ENCODE data around the gene CPED1. TPM values are rescaled to one million over a fixed set of nuclear protein-coding genes. Genes with fewer than 3 reads are reported as not detected.

Gene CPED1
- total RNA-seq, 2 experiments from 2014 or later: not detected

DNA sequence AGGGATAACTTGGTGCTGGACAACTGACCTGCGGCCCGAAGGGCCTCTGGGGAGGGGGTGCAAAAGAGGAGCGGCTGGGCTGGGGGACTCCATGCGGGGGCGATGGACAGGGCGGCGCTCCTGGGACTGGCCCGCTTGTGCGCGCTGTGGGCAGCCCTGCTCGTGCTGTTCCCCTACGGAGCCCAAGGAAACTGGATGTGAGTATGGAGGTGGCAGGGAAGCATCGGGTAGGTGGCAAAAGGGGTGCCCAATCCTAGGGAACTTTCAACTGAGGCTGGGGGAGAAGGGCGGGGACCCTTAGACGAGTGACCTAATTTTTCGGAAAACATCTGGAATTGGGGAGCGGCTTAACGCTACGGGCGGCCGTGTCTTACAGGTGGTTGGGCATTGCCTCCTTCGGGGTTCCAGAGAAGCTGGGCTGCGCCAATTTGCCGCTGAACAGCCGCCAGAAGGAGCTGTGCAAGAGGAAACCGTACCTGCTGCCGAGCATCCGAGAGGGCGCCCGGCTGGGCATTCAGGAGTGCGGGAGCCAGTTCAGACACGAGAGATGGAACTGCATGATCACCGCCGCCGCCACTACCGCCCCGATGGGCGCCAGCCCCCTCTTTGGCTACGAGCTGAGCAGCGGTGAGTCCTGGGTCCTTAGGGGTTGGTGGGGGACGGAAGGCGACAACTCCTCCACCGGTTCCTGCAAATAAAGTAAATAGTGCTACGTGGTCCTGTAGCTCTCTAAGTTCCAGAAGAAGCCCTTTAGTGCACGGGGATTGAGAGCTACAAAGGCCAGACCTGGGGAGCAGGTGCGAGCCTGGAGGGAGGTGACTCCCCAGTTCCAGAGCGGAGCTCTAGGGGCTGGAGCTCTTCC, 340.9 kb downstream of the CPED1 start:
- Mint-ChIP-seq H3K4me3 (peak overlapping the region; percentile 21), H3K27ac (no peak overlapping the region), H3K36me3 (ENCODE audit: low read depth) (no peaks in the 10 kb centered on the region), H3K27me3 (ENCODE audit: low read depth) (peaks cover 56% of the 10 kb centered on the region), H3K9me3 (no peaks in the 10 kb centered on the region), H3K4me1 (ENCODE audit: low read depth) (peaks cover 19% of the 10 kb centered on the region)
- intact Hi-C loops (cut with micrococcal nuclease): loop anchor here (1.0 kb wide), 1 partner anchor 218 kb away; no protein-coding TSS in a partner anchor
- DNase-seq: peak; percentile 38
- CTCF ChIA-PET: interaction anchor here (0.9 to 1.0 kb wide), 2 partner anchors 16 to 218 kb away, joined by 4 read pairs; no protein-coding TSS in a partner anchor

DNA sequence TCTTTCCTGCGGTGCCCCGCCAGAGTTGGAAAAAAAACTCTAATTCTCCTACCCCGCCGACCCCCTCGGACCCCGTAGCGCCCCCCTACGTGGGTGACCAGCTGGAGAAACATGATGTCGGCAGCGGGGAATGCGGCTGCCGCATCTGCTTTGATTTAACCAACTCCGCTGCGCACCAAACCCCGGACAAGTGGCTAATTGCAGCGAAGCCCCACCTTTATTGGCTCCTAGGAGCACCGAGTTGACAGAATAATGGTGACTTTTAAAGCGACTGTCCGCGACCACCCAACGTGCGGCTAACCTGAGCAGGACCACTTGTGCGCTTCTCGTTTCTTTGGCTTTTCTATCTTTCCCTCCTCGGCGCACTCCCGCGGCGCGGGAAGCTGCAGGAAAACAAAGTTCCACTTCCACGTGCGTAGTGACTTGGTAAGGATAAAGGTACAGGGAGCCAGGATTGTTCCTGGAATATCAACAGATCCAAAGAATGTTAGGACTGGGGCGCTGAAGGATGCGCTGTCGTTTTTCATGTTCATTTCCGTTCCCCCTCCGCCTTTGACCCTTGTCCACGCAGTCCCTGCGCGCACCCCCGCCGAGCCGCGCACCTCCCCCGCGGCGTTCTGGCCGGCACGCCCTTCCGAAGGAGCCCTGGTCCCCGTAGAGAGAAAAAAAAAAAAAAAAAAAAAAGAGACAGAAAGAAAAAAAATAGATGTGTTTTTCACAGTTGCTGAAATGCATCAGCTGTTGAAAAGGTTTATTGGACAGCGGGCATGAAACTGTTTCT, 341.7 kb downstream of the CPED1 start:
- DNase-seq: no peak
- Mint-ChIP-seq H3K9me3 (no peaks in the 10 kb centered on the region), H3K4me1 (ENCODE audit: low read depth) (peaks cover 19% of the 10 kb centered on the region), H3K27me3 (ENCODE audit: low read depth) (peaks cover 52% of the 10 kb centered on the region), H3K27ac (no peak overlapping the region), H3K36me3 (ENCODE audit: low read depth) (no peaks in the 10 kb centered on the region), H3K4me3 (peak overlapping the region; percentile 29)
- intact Hi-C loops (cut with micrococcal nuclease): no loop called here
- CTCF ChIA-PET: interaction anchor here (0.6 to 1.0 kb wide), 4 partner anchors 15 to 629 kb away, joined by 3 to 4 read pairs (median 4); no protein-coding TSS in a partner anchor

DNA sequence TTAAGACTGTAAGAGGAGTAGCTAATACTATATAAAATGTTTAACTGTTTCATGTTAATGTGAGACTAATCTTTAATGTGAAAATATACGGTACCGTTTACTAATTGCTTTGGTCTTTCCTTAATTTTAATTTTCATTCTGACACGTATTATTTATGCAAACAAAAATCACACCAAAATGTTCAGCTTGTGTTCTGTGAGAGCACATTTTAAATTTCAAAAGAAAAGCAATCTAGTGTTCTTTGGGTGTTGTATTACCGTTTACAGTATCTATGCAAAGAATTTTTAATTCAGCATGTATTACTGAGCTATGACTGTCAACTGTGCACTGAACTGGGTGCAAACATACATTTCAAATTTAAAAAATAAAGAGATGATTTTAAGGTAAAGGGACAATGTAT, 342.5 kb downstream of the CPED1 start:
- Mint-ChIP-seq H3K27me3 (ENCODE audit: low read depth) (peaks cover 50% of the 10 kb centered on the region), H3K4me3 (no peak overlapping the region), H3K27ac (no peak overlapping the region), H3K4me1 (ENCODE audit: low read depth) (peaks cover 19% of the 10 kb centered on the region), H3K36me3 (ENCODE audit: low read depth) (no peaks in the 10 kb centered on the region), H3K9me3 (no peaks in the 10 kb centered on the region)
- CTCF ChIA-PET: interaction anchor here (0.6 to 0.7 kb wide), 2 partner anchors 273 to 628 kb away, joined by 3 to 4 read pairs; no protein-coding TSS in a partner anchor
- DNase-seq: no peak
- intact Hi-C loops (cut with micrococcal nuclease): no loop called here

DNA sequence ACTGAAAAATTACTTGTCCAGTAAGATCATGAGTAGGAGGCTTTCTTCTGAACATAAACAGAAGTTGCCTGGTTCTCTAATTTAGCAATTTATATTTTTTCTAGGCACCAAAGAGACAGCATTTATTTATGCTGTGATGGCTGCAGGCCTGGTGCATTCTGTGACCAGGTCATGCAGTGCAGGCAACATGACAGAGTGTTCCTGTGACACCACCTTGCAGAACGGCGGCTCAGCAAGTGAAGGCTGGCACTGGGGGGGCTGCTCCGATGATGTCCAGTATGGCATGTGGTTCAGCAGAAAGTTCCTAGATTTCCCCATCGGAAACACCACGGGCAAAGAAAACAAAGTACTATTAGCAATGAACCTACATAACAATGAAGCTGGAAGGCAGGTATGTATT, 343.1 kb downstream of the CPED1 start:
- no peaks in the 10 kb centered on the region for H3K9me3 Mint-ChIP-seq
- intact Hi-C loops (cut with micrococcal nuclease): no loop called here
- DNase-seq: no peak
- peaks cover 46% of the 10 kb centered on the region for H3K27me3 Mint-ChIP-seq (ENCODE audit: low read depth)
- H3K4me1 Mint-ChIP-seq (ENCODE audit: low read depth): peaks cover 19% of the 10 kb centered on the region
- no peaks in the 10 kb centered on the region for H3K36me3 Mint-ChIP-seq (ENCODE audit: low read depth)
- H3K4me3 Mint-ChIP-seq: no peak overlapping the region
- no peak overlapping the region for H3K27ac Mint-ChIP-seq
- CTCF ChIA-PET: no interaction called here

DNA sequence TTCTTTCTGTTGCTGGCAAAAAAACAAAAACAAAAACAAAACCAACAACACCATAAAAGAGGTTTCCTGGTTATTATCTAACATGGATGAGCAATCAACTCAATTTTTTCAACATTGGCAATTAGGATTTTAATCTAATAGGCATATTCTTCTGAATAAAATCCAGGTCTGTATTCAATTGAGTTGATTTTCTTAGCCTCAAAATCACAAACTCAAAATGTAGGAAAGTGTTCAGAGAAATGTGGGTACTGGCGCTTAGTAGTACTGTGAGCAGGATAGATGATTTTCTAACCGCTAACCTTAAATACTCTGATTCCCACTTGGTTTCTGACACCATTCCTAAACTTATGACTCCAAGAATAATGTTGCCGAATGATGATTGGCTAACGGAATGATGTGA, 345.9 kb downstream of the CPED1 start:
- Mint-ChIP-seq H3K4me3 (no peak overlapping the region), H3K27me3 (ENCODE audit: low read depth) (peaks cover 25% of the 10 kb centered on the region), H3K36me3 (ENCODE audit: low read depth) (peaks cover 3% of the 10 kb centered on the region), H3K9me3 (no peaks in the 10 kb centered on the region), H3K4me1 (ENCODE audit: low read depth) (peaks cover 10% of the 10 kb centered on the region), H3K27ac (no peak overlapping the region)
- intact Hi-C loops (cut with micrococcal nuclease): no loop called here
- CTCF ChIA-PET: no interaction called here
- DNase-seq: no peak

DNA sequence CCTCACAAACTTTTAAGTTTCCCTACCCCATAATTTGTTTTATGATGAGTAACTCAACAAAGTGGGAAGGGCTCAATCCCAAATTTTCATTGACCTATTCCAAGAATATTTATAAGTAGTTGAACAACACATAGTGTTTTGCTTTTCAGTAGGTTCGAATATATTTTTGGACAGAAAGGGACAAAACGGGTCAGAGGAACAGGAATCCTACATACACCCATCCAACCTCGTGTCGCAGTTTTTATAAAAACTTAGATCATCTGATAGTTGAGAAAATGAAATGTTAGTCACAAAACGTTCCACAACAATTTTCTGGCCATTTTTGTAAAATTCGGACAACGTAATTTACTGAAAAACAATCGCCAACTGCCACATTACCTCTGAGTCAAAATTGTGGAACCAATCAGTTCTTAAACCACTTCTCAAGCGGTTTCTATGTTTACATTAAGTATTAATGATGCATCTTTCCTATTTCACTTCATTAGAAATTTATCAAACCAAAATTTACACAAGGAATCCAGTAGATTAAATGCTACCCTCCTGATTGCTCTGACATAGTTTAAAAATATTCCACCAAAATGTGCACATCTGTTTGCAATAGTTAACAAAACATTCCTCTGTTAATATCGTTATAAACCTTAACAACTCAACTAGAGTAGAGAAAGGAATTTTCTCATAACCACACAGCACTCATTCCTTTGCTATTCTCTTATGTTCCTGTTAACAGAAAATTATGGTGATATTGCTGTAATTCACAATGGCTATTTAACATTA, 346.6 kb downstream of the CPED1 start:
- H3K36me3 Mint-ChIP-seq (ENCODE audit: low read depth): peaks cover 3% of the 10 kb centered on the region
- CTCF ChIA-PET: no interaction called here
- peaks cover 18% of the 10 kb centered on the region for H3K27me3 Mint-ChIP-seq (ENCODE audit: low read depth)
- no peaks in the 10 kb centered on the region for H3K9me3 Mint-ChIP-seq
- no peak overlapping the region for H3K27ac Mint-ChIP-seq
- DNase-seq: no peak
- H3K4me3 Mint-ChIP-seq: no peak overlapping the region
- peaks cover 4% of the 10 kb centered on the region for H3K4me1 Mint-ChIP-seq (ENCODE audit: low read depth)
- intact Hi-C loops (cut with micrococcal nuclease): no loop called here

DNA sequence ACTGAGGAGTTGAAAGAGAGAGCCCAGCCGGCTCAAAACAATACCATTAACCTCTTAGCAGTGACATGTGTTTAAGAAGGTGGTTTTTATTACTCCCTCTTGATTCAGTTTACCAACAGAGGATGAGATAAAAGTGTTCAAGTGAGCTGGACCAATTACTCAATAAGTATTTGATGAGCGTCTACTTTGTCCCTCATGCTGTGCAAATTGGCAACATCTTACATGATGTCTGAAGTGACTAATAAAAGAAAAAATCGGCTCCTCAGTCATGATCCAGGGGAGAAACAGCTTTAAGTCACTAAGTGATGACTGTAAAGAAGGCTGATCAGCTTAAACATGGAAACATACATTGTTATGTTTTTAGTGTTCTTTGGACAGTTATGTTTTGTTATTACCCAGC, 348.1 kb downstream of the CPED1 start:
- Mint-ChIP-seq H3K4me3 (no peak overlapping the region), H3K9me3 (no peaks in the 10 kb centered on the region), H3K27me3 (ENCODE audit: low read depth) (peaks cover 6% of the 10 kb centered on the region), H3K36me3 (ENCODE audit: low read depth) (peaks cover 3% of the 10 kb centered on the region), H3K27ac (no peak overlapping the region), H3K4me1 (ENCODE audit: low read depth) (no peaks in the 10 kb centered on the region)
- intact Hi-C loops (cut with micrococcal nuclease): loop anchor here (2.0 kb wide), 1 partner anchor 210 kb away; no protein-coding TSS in a partner anchor
- CTCF ChIA-PET: no interaction called here
- no peak for DNase-seq

DNA sequence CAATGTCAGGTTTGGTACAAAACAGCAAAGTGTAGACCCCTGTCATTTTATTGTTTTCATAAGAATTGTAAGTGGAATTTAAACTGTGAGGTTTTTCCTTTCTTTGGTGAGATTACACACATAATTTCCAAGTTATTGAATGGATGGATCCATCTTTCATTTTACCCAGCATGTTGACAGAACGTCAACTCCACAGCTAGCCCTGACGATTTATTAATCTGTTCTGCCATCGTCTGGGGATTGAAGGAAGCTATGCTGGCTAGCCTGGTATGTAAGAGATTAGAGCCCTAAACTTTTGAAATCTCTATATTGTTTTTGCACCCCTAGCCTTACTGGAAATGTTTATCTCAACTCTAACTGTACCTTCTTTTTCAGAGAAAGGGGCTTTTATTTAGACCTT, 348.9 kb downstream of the CPED1 start:
- Mint-ChIP-seq H3K27me3 (ENCODE audit: low read depth) (peaks cover 4% of the 10 kb centered on the region), H3K36me3 (ENCODE audit: low read depth) (peaks cover 7% of the 10 kb centered on the region), H3K4me3 (no peak overlapping the region), H3K27ac (no peak overlapping the region), H3K4me1 (ENCODE audit: low read depth) (no peaks in the 10 kb centered on the region), H3K9me3 (no peaks in the 10 kb centered on the region)
- intact Hi-C loops (cut with micrococcal nuclease): loop anchor here (1.0 to 2.0 kb wide), 2 partner anchors 211 to 349 kb away; partner anchors contain the start of gene CPED1
- CTCF ChIA-PET: interaction anchor here (1.2 kb wide), 1 partner anchor 210 kb away, joined by 3 read pairs; no protein-coding TSS in a partner anchor
- DNase-seq: peak; percentile 9

DNA sequence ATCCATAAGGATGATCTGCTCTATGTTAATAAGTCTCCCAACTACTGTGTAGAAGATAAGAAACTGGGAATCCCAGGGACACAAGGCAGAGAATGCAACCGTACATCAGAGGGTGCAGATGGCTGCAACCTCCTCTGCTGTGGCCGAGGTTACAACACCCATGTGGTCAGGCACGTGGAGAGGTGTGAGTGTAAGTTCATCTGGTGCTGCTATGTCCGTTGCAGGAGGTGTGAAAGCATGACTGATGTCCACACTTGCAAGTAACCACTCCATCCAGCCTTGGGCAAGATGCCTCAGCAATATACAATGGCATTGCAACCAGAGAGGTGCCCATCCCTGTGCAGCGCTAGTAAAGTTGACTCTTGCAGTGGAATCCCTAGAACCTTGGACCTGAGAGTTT, 350.6 kb downstream of the CPED1 start:
- Mint-ChIP-seq H3K27ac (no peak overlapping the region), H3K27me3 (ENCODE audit: low read depth) (peaks cover 4% of the 10 kb centered on the region), H3K9me3 (no peaks in the 10 kb centered on the region), H3K36me3 (ENCODE audit: low read depth) (peaks cover 10% of the 10 kb centered on the region), H3K4me1 (ENCODE audit: low read depth) (no peaks in the 10 kb centered on the region), H3K4me3 (no peak overlapping the region)
- intact Hi-C loops (cut with micrococcal nuclease): no loop called here
- CTCF ChIA-PET: no interaction called here
- no peak for DNase-seq

DNA sequence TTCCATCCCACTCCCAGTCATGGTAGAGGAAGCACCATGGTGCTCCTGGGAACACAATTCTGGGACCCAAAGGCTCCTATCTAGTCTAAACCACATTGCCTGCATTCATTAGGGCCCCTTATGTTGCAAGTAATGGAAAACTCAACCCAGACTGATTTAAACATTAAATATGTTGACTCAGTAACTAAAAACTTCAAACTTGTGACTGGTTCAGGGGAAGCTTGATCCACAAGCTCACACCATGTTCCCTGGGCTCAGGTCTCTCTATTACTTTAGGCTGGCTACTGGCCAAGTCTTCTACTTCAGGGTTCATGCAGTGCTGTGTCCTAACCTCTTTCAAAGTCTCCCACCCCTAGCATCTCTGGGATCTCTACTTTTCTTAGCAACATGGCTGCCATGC, 353.4 kb downstream of the CPED1 start:
- Mint-ChIP-seq H3K4me3 (no peak overlapping the region), H3K36me3 (ENCODE audit: low read depth) (peaks cover 12% of the 10 kb centered on the region), H3K4me1 (ENCODE audit: low read depth) (no peaks in the 10 kb centered on the region), H3K9me3 (no peaks in the 10 kb centered on the region), H3K27me3 (ENCODE audit: low read depth) (no peaks in the 10 kb centered on the region), H3K27ac (no peak overlapping the region)
- DNase-seq: no peak
- CTCF ChIA-PET: interaction anchor here (0.8 kb wide), 1 partner anchor 109 kb away, joined by 3 read pairs; no protein-coding TSS in a partner anchor
- intact Hi-C loops (cut with micrococcal nuclease): no loop called here

DNA sequence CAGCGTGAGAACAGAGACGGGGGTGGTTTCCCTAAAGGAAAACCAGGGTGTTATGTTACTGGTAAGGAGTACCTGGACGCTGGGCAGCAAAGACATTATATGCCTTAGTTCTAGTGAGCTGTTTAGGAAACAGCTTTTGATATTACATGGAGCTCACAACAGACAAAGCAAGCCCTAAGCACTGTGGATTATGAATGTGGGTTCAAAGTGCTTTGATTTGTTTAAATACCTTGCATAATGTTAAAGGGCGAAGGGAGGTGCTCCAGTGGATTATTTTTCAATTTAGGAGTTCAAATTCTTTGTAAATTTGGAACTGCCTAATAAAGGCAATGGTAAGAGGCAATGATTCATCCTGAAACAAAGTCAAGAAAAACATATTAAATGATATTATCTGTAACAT, 354.1 kb downstream of the CPED1 start:
- H3K9me3 Mint-ChIP-seq: no peaks in the 10 kb centered on the region
- no peaks in the 10 kb centered on the region for H3K27me3 Mint-ChIP-seq (ENCODE audit: low read depth)
- no peak for DNase-seq
- peaks cover 17% of the 10 kb centered on the region for H3K36me3 Mint-ChIP-seq (ENCODE audit: low read depth)
- intact Hi-C loops (cut with micrococcal nuclease): no loop called here
- CTCF ChIA-PET: interaction anchor here (0.8 kb wide), 1 partner anchor 110 kb away, joined by 3 read pairs; no protein-coding TSS in a partner anchor
- no peak overlapping the region for H3K4me3 Mint-ChIP-seq
- no peaks in the 10 kb centered on the region for H3K4me1 Mint-ChIP-seq (ENCODE audit: low read depth)
- no peak overlapping the region for H3K27ac Mint-ChIP-seq

DNA sequence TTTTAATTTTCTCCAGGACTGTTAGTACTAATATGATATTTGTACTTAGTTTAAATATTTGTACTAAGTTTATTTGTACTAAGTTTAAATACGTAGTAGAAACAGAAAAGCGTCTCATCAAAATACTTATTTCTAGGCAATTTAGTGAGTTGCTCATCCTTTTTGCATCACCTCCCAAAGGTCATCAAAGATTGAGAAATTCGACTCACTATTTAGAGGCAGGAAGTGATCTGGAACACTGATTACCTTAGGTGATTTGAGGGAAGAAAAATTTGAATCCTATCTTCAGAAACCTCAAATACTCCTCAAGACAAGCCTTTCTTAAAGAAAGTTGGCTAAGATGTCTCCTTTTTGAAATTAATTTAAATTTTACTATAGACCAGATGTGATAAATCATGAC, 354.8 kb downstream of the CPED1 start:
- CTCF ChIA-PET: no interaction called here
- H3K36me3 Mint-ChIP-seq (ENCODE audit: low read depth): peaks cover 17% of the 10 kb centered on the region
- intact Hi-C loops (cut with micrococcal nuclease): no loop called here
- H3K9me3 Mint-ChIP-seq: no peaks in the 10 kb centered on the region
- H3K27ac Mint-ChIP-seq: no peak overlapping the region
- H3K27me3 Mint-ChIP-seq (ENCODE audit: low read depth): no peaks in the 10 kb centered on the region
- H3K4me1 Mint-ChIP-seq (ENCODE audit: low read depth): no peaks in the 10 kb centered on the region
- DNase-seq: no peak
- H3K4me3 Mint-ChIP-seq: no peak overlapping the region

Measured in activated naive CD4-positive, alpha-beta T cell treated with anti-CD3 and anti-CD28 coated beads for 36 hours (primary cell).